ENCODE results near the gene RARG.

RARG gene

GRCh38 chr12:53224061-53224896, 7.7 kb downstream of the RARG start (continued):
- peak; percentile 46; the same call in 1 of the 2 replicates for TF ChIP-seq ZSCAN4 (tag by site-specific recombination; IDR thresholded peaks at IDR 0.05)
- peak; percentile 15; the same call in 1 of the 2 replicates for TF ChIP-seq KLF1 (tag by site-specific recombination; IDR thresholded peaks at IDR 0.05)

- H3K4me1 ChIP-seq (ENCODE audit: control insufficient read depth, insufficient read depth, low read length): peaks cover 4% of the 10 kb centered on the region
- POLR2A ChIA-PET: no interaction called here
- CTCF ChIA-PET: interaction anchor here (1.1 to 1.2 kb wide), 2 partner anchors 9 to 10 kb away, joined by 4 to 5 read pairs; no protein-coding TSS in a partner anchor
- H3K36me3 ChIP-seq (ENCODE audit: control insufficient read depth in 2 of 2, insufficient read depth in 1 of 2, low read length in 2 of 2): no peaks in the 10 kb centered on the region
- H3K9me3 ChIP-seq (ENCODE audit: control insufficient read depth, insufficient read depth, low read depth, low read length): no peaks in the 10 kb centered on the region
- H3K4me3 ChIP-seq (ENCODE audit: low read depth, low read length): no peak overlapping the region
- H3K27ac ChIP-seq (ENCODE audit: extremely low read depth, low read depth, low read length): no peak overlapping the region
- TF ChIP-seq ZNF600 (tag by site-specific recombination; IDR thresholded peaks at IDR 0.05): no peak
- no peak for TF ChIP-seq ZNF416 (tag by site-specific recombination; IDR thresholded peaks at IDR 0.05)
- TF ChIP-seq ZNF18 (tag by site-specific recombination; IDR thresholded peaks at IDR 0.05): no peak
- no peak for TF ChIP-seq ZNF19 (tag by site-specific recombination; IDR thresholded peaks at IDR 0.05; ENCODE audit: low read depth)
- TF ChIP-seq ZBTB20 (tag by site-specific recombination; IDR thresholded peaks at IDR 0.05): no peak
- no peak for TF ChIP-seq ZNF449 (tag by site-specific recombination; IDR thresholded peaks at IDR 0.05)
- TF ChIP-seq ZNF645 (tag by site-specific recombination; IDR thresholded peaks at IDR 0.05): no peak
- TF ChIP-seq ZNF366 (tag by site-specific recombination; conservative IDR thresholded peaks at IDR 0.05): no peak
- TF ChIP-seq ZIC2 (tag by site-specific recombination; IDR thresholded peaks at IDR 0.05): no peak
- no peak for TF ChIP-seq ATF2 (tag by site-specific recombination; IDR thresholded peaks at IDR 0.05; ENCODE audit: low read depth)
- TF ChIP-seq ZNF530 (tag by site-specific recombination; IDR thresholded peaks at IDR 0.05; ENCODE audit: low read depth): no peak
- TF ChIP-seq ZNF26 (tag by site-specific recombination; IDR thresholded peaks at IDR 0.05): no peak
- no peak for TF ChIP-seq ZNF513 (tag by site-specific recombination; IDR thresholded peaks at IDR 0.05)
- TF ChIP-seq GLIS2 (tag by site-specific recombination; IDR thresholded peaks at IDR 0.05): no peak
- TF ChIP-seq KLF8 (tag by site-specific recombination; IDR thresholded peaks at IDR 0.05): no peak
- no peak for TF ChIP-seq HOXD13 (CRISPR knock-in tag; IDR thresholded peaks at IDR 0.05; ENCODE audit: borderline replicate concordance)
- TF ChIP-seq PRDM1 (tag by site-specific recombination; IDR thresholded peaks at IDR 0.05): peak; percentile 50; the same call in 1 of the 2 replicates
- TF ChIP-seq ZNF157 (tag by site-specific recombination; IDR thresholded peaks at IDR 0.05): 0 out of 2 replicates have a peak, but pooled peaks have one; percentile 34
- TF ChIP-seq ZNF629 (tag by site-specific recombination; IDR thresholded peaks at IDR 0.05): no peak
- no peak for TF ChIP-seq ZNF146 (tag by site-specific recombination; IDR thresholded peaks at IDR 0.05)
- no peak for TF ChIP-seq ZBTB1 (tag by site-specific recombination; IDR thresholded peaks at IDR 0.05)
- no peak for TF ChIP-seq OSR2 (tag by site-specific recombination; IDR thresholded peaks at IDR 0.05)
- no peak for TF ChIP-seq ZNF830 (tag by site-specific recombination; IDR thresholded peaks at IDR 0.05; ENCODE audit: low read depth)
Measured at GRCh38 chr12:53223389-53224060, 8.5 kb downstream of the RARG start.

All from HEK293 (cell line).